Measurements from ENCODE around the gene MTMR10. TPM values are rescaled to one million over a fixed set of nuclear protein-coding genes. Genes with fewer than 3 reads are reported as not detected.

Gene MTMR10
- total and polyA plus RNA-seq, 2 experiments from 2014 or later: 4.3 to 11.3 TPM

DNA sequence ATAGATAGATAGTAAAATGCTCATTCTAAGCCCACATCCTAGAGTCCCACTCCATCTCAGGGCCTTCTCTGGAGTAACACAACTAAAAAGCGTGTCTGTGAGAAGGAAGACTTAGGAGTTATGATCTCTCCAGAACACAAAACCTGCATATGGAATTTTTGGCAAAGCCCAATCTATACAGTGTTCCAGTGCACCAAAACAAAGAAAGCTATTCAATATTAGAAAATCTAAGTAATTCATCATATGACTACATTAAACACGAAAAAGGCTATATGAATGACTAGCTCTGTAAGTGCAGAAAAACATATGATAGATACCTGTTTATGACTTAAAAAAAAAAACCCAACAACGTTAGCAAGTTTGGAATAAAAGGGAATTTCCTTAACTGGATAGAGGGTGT lies 27.7 kb downstream of the MTMR10 start:
- ATAC-seq (no peak), DNase-seq (ENCODE audit: low spot score) (no peak)
- Histone ChIP-seq H3F3A (replicated peaks; ENCODE audit: low read depth) (no peaks in the 10 kb centered on the region), H4K20me1 (replicated peaks; ENCODE audit: insufficient read depth) (no peaks in the 10 kb centered on the region), H2AFZ (no peak overlapping the region), H3K4me1 (ENCODE audit: insufficient read depth) (no peaks in the 10 kb centered on the region), H3K27me3 (ENCODE audit: insufficient read depth) (no peaks in the 10 kb centered on the region), H3K27ac (ENCODE audit: low read depth) (no peak overlapping the region), H3K36me3 (ENCODE audit: insufficient read depth) (no peaks in the 10 kb centered on the region), H3K9me2 (ENCODE audit: insufficient read depth) (no peaks in the 10 kb centered on the region), H3K4me2 (no peak overlapping the region), H3K4me3 (no peak overlapping the region), H3K79me2 (replicated peaks; ENCODE audit: insufficient read depth) (no peaks in the 10 kb centered on the region)
- TF ChIP-seq EZH2phosphoT487 (IDR thresholded peaks at IDR 0.05; ENCODE audit: unreplicated experiment): no peak
- TF ChIP-seq NANOG (IDR thresholded peaks at IDR 0.05; ENCODE audit: borderline replicate concordance): no peak
- TF ChIP-seq REST (IDR thresholded peaks at IDR 0.05; ENCODE audit: unreplicated experiment): no peak
- no peak for TF ChIP-seq ETS1 (IDR thresholded peaks at IDR 0.05)
- TF ChIP-seq JUNB (IDR thresholded peaks at IDR 0.05; ENCODE audit: unreplicated experiment): no peak
- TF ChIP-seq ZNF114 (CRISPR knock-in tag; IDR thresholded peaks at IDR 0.05): no peak
- TF ChIP-seq POLR2AphosphoS5 (IDR thresholded peaks at IDR 0.05; ENCODE audit: low read depth): no peak
- no peak for TF ChIP-seq EZH2 (IDR thresholded peaks at IDR 0.05; ENCODE audit: low read depth, unreplicated experiment)
- TF ChIP-seq STAT1 (IDR thresholded peaks at IDR 0.05; ENCODE audit: unreplicated experiment): no peak
- TF ChIP-seq ZNF331 (CRISPR knock-in tag; IDR thresholded peaks at IDR 0.05; ENCODE audit: low read depth): no peak
- TF ChIP-seq, protein P1, sequence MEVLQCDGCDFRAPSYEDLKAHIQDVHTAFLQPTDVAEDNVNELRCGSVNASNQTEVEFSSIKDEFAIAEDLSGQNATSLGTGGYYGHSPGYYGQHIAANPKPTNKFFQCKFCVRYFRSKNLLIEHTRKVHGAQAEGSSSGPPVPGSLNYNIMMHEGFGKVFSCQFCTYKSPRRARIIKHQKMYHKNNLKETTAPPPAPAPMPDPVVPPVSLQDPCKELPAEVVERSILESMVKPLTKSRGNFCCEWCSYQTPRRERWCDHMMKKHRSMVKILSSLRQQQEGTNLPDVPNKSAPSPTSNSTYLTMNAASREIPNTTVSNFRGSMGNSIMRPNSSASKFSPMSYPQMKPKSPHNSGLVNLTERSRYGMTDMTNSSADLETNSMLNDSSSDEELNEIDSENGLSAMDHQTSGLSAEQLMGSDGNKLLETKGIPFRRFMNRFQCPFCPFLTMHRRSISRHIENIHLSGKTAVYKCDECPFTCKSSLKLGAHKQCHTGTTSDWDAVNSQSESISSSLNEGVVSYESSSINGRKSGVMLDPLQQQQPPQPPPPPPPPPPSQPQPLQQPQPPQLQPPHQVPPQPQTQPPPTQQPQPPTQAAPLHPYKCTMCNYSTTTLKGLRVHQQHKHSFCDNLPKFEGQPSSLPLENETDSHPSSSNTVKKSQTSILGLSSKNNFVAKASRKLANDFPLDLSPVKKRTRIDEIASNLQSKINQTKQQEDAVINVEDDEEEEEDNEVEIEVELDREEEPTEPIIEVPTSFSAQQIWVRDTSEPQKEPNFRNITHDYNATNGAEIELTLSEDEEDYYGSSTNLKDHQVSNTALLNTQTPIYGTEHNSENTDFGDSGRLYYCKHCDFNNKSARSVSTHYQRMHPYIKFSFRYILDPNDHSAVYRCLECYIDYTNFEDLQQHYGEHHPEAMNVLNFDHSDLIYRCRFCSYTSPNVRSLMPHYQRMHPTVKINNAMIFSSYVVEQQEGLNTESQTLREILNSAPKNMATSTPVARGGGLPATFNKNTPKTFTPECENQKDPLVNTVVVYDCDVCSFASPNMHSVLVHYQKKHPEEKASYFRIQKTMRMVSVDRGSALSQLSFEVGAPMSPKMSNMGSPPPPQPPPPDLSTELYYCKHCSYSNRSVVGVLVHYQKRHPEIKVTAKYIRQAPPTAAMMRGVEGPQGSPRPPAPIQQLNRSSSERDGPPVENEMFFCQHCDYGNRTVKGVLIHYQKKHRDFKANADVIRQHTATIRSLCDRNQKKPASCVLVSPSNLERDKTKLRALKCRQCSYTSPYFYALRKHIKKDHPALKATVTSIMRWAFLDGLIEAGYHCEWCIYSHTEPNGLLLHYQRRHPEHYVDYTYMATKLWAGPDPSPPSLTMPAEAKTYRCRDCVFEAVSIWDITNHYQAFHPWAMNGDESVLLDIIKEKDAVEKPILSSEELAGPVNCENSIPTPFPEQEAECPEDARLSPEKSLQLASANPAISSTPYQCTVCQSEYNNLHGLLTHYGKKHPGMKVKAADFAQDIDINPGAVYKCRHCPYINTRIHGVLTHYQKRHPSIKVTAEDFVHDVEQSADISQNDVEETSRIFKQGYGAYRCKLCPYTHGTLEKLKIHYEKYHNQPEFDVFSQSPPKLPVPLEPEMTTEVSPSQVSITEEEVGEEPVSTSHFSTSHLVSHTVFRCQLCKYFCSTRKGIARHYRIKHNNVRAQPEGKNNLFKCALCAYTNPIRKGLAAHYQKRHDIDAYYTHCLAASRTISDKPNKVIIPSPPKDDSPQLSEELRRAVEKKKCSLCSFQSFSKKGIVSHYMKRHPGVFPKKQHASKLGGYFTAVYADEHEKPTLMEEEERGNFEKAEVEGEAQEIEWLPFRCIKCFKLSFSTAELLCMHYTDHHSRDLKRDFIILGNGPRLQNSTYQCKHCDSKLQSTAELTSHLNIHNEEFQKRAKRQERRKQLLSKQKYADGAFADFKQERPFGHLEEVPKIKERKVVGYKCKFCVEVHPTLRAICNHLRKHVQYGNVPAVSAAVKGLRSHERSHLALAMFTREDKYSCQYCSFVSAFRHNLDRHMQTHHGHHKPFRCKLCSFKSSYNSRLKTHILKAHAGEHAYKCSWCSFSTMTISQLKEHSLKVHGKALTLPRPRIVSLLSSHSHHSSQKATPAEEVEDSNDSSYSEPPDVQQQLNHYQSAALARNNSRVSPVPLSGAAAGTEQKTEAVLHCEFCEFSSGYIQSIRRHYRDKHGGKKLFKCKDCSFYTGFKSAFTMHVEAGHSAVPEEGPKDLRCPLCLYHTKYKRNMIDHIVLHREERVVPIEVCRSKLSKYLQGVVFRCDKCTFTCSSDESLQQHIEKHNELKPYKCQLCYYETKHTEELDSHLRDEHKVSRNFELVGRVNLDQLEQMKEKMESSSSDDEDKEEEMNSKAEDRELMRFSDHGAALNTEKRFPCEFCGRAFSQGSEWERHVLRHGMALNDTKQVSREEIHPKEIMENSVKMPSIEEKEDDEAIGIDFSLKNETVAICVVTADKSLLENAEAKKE (CRISPR knock-in tag; IDR thresholded peaks at IDR 0.05): no peak
- Mint-ChIP-seq H3K27ac (no peak overlapping the region), H3K4me3 (no peak overlapping the region), H3K4me1 (peaks cover 9% of the 10 kb centered on the region; the same call in 2 of the 3 replicates), H3K27me3 (ENCODE audit: insufficient read depth, low read depth, poor library complexity) (no peaks in the 10 kb centered on the region), H3K9me3 (no peaks in the 10 kb centered on the region), H3K36me3 (ENCODE audit: low read depth) (peaks cover 3% of the 10 kb centered on the region; the same call in 1 of the 3 replicates)
